K562 (cell line): Measurements from ENCODE around the gene AQP2. TPM values are rescaled to one million over a fixed set of nuclear protein-coding genes. Genes with fewer than 3 reads are reported as not detected.
A peak's percentile ranks its signal among the peaks of the same experiment; 100 is the strongest.

Experiments
- DEAF1 ChIP-seq: fragments of 450-650 bp; formaldehyde crosslinking; IDR thresholded peaks from 2 replicates; pipeline ENCODE4 v1.4.0; 2020; ENCODE audit warnings: mild to moderate bottlenecking, moderate library complexity
- DMBX1 ChIP-seq: fragments of 250-450 bp; sonication (Bioruptor Pico); IDR thresholded peaks from 2 replicates; pipeline ENCODE4 v1.8.0; 2022; ENCODE audit warnings: inconsistent platforms, mild to moderate bottlenecking, moderate library complexity, borderline replicate concordance
- ESRRA ChIP-seq: fragments of 450-650 bp; IDR thresholded peaks from 2 replicates; pipeline ENCODE4 v1.6.1; 2014; ENCODE audit warnings: low read depth, mild to moderate bottlenecking, moderate library complexity, borderline replicate concordance
- SMAD1 ChIP-seq: fragments of 150-350 bp; IDR thresholded peaks from 2 replicates; pipeline ENCODE4 v1.6.1; 2014; ENCODE audit warnings: low read length, low read depth; ENCODE audit not compliant: partially characterized antibody
- STAT6 ChIP-seq: sonication (generic); formaldehyde crosslinking; IDR thresholded peaks from 2 replicates; pipeline ENCODE4 v1.8.1; 2023; ENCODE audit warnings: mild to moderate bottlenecking, missing genetic modification reagents
- TFAM ChIP-seq: fragments of 250-450 bp; sonication (Bioruptor Pico); conservative IDR thresholded peaks from 2 replicates; pipeline ENCODE4 v1.5.0; 2021; ENCODE audit warnings: mild to moderate bottlenecking, moderate library complexity
- TFE3 ChIP-seq: fragments of 450-650 bp; formaldehyde crosslinking; IDR thresholded peaks from 2 replicates; pipeline ENCODE4 v1.4.0; 2020; ENCODE audit warnings: mild to moderate bottlenecking, mixed read lengths
- ZHX1 ChIP-seq: fragments of 150-350 bp; conservative IDR thresholded peaks from 2 replicates; pipeline ENCODE4 v1.6.1; 2014; ENCODE audit warnings: low read length
- ZNF324 ChIP-seq: fragments of 250-450 bp; sonication (Bioruptor Pico); IDR thresholded peaks from 2 replicates; pipeline ENCODE4 v1.4.0; 2020; ENCODE audit warnings: mild to moderate bottlenecking
- ZNF57 ChIP-seq: fragments of 450-650 bp; formaldehyde crosslinking; IDR thresholded peaks from 2 replicates; pipeline ENCODE4 v1.4.0; 2020; ENCODE audit warnings: mild to moderate bottlenecking, moderate library complexity
- ZNF609 ChIP-seq: sonication (generic); formaldehyde crosslinking; IDR thresholded peaks from 2 replicates; pipeline ENCODE4 v1.8.1; 2023; ENCODE audit warnings: missing genetic modification reagents, mild to moderate bottlenecking, borderline replicate concordance
- ZNF668 ChIP-seq: fragments of 250-450 bp; sonication (Bioruptor Pico); IDR thresholded peaks from 2 replicates; pipeline ENCODE4 v1.8.0; 2022; ENCODE audit warnings: mild to moderate bottlenecking, inconsistent platforms
- ZNF77 ChIP-seq: fragments of 250-450 bp; sonication (Bioruptor Pico); IDR thresholded peaks from 2 replicates; pipeline ENCODE4 v1.5.0; 2020
- polyA plus RNA-seq, 8 experiments: library from polyadenylated mRNA; depleted of rRNA in 4 of 8; stranded (reverse) in 5 of 8; unstranded in 3 of 8; fragments of >200 nt; fragmentation: Nextera tagmentation in 2 of 8; fragmentation: Illumina TruSeq in 1 of 8; extraction: Ambion mirVana in 2 of 8; extraction: Trizol in 1 of 8; gene quantifications; 2 replicates each; pipeline versions ENCODE4 v1.2.1 to v1.2.3, GENCODE V29; 2011 to 2014; ENCODE audit warnings: inconsistent platforms in 1 of 8, missing spikeins in 1 of 8
- total RNA-seq, 7 experiments: library from RNA; depleted of rRNA in 6 of 7; stranded (reverse); fragments of >200 nt in 6 of 7; fragmentation: Illumina TruSeq in 2 of 7; extraction: Trizol in 2 of 7; gene quantifications; 2 replicates each; pipeline versions ENCODE4 v1.2.1 to v1.2.3, GENCODE V29; 2011 to 2021; ENCODE audit warnings: low replicate concordance in 1 of 7

The AQP2 gene
- total and polyA plus RNA-seq, 9 of the 15 experiments (the other 6 are each of a cell fraction or from before 2014, with no cell fraction given): not detected

GRCh38 chr12:49945394-49946080 lies 5.0 kb upstream of the AQP2 start (continued):
- TF ChIP-seq DEAF1 (CRISPR knock-in tag): no peak
- no peak for TF ChIP-seq ZNF57 (CRISPR knock-in tag)
- no peak for TF ChIP-seq ZNF324 (CRISPR knock-in tag)
- TF ChIP-seq STAT6: no peak
- TF ChIP-seq TFAM (CRISPR knock-in tag): no peak
- no peak for TF ChIP-seq TFE3 (CRISPR knock-in tag)
- no peak; the same call in 1 of the 2 replicates for TF ChIP-seq DMBX1 (CRISPR knock-in tag)
- TF ChIP-seq SMAD1: no peak
- TF ChIP-seq ZNF668 (CRISPR knock-in tag): no peak
- peak; percentile 96 for TF ChIP-seq ESRRA
- TF ChIP-seq ZHX1: no peak
- no peak for TF ChIP-seq ZNF77
- no peak for TF ChIP-seq ZNF609
